ENCODE measurements around the gene TBC1D24.
"Not testable (repeated sequence)": the region's sequence is repeated elsewhere in the genome, so short reads cannot be mapped to it uniquely, and the experiment has no call there.

TBC1D24 gene

DNA sequence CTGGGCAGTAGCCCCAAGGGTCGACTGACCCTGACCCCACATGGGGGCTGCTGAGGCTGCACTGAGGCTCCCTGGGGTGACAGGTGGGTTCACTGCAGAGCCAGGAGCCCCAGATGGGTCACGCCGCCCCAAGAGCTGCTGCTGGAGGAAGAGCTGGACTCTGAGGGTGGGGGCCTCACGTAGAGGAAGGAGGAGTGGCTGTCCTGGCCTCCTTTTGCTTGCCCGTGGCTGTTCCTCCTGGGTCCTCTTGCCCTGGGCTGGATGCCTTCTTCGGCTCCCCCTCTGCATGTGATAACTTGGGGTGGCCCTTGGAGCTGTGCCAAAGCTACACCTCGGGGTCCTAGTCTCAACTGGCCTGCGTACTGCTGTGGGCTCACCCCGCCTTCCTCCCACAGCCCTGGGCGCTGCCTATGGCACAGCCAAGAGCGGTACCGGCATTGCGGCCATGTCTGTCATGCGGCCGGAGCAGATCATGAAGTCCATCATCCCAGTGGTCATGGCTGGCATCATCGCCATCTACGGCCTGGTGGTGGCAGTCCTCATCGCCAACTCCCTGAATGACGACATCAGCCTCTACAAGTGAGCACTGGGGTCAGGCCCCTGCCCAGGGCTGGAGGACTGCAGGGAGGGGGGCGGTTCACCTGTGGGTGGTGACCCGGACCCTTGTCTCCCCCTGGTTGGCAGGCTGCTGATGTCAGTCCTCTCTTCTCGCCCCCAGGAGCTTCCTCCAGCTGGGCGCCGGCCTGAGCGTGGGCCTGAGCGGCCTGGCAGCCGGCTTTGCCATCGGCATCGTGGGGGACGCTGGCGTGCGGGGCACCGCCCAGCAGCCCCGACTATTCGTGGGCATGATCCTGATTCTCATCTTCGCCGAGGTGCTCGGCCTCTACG, 44.1 kb downstream of the TBC1D24 start:
- FAIRE-seq, result no peak

DNA sequence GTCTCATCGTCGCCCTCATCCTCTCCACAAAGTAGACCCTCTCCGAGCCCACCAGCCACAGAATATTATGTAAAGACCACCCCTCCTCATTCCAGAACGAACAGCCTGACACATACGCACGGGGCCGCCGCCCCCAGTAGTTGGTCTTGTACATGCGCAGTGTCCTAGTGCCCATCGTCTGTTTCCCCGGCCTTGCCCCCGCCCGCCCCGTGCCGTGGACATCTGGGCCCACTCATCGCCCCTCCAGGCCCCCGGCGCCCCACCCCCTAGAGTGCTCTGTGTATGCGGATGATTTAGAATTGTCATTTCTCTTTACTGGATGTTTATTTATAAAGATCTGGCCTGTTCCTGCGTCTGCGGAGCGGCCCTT, 44.8 kb downstream of the TBC1D24 start:
- FAIRE-seq, result no peak

DNA sequence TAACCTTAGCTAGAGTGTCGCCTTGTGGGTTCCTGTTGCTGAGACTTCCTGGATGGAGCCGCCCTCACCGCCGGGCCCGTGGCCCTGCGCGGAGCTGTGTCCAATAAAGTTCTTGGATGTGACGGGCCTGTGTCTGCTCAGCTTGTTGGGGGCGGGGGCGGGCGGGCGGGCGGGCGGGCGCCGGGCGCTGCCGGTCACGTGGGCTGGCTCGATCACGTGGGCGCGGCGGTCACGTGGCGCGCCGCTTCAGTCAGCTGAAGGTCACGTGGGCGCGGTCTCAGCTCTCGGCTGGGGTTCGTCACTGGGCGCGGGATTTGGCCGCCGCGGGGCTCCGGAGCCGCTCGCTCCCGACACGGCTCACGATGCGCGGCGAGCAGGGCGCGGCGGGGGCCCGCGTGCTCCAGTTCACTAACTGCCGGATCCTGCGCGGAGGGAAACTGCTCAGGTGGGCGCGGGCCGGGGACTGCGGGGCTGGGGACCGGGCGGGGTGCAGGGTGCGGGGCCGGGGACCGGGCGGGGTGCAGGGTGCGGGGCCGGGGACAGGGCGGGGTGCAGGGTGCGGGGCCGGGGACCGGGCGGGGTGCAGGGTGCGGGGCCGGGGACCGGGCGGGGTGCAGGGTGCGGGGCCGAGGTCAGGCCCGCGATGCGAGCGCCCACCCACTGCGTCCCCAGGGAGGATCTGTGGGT, 45.3 kb downstream of the TBC1D24 start, which contains the start of gene AMDHD2:
Gene AMDHD2, plus strand, starts transcription at position 275 of the 687 bp plus-strand sequence. Its CDS starts 88 bp downstream, at position 363.
- no peak for FAIRE-seq

DNA sequence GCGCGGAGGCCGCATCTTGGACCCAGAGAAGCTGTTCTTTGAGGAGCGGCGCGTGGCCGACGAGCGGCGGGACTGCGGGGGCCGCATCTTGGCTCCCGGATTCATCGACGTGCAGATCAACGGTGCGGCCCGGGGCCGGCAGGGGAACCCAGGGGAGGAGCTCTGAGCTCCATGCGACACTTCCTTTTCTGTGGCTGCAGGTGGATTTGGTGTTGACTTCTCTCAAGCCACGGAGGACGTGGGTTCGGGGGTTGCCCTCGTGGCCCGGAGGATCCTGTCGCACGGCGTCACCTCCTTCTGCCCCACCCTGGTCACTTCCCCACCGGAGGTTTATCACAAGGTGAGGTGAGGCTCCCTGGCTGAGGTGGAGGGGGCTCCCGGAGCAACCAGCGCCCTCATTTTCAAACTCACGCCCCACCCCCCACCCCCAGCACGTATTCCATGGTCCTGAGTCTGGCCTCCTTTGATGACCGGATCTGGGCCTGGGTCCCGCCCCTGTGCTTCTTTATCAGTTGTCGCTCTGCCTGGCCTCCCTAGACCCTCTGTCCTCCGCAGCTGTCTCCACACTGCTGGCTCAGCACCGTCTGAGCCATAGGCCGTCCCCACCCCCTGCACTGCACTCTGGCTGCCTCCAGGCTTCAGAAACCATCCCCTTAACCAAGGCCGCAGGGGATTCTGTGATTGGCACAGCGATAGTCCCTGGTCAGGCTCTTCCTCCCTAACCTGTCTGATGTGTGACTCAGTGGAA, 46.0 kb downstream of the TBC1D24 start:
- no peak for FAIRE-seq

DNA sequence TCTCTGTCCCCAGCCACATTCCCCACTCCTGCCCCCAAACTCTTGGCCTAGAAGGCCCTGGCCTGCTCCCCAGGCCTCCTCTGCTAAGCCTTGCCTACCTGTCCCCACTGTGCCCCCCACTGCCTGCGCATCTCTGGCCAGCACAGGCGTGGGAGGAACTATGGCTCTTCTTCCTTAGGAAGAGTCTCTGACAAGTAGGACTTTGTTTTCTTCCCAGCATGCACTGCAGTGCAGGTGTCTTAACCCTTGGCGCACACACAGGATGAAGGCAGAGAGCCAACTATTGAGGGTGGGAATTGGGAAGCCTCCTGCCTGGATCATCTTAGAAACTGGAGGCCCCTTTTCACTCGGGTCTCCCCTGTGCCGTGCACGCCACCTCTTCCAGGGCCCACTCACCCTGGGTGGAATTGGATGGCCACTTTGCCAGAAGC, 48.9 kb downstream of the TBC1D24 start:
- FAIRE-seq, result no peak

DNA sequence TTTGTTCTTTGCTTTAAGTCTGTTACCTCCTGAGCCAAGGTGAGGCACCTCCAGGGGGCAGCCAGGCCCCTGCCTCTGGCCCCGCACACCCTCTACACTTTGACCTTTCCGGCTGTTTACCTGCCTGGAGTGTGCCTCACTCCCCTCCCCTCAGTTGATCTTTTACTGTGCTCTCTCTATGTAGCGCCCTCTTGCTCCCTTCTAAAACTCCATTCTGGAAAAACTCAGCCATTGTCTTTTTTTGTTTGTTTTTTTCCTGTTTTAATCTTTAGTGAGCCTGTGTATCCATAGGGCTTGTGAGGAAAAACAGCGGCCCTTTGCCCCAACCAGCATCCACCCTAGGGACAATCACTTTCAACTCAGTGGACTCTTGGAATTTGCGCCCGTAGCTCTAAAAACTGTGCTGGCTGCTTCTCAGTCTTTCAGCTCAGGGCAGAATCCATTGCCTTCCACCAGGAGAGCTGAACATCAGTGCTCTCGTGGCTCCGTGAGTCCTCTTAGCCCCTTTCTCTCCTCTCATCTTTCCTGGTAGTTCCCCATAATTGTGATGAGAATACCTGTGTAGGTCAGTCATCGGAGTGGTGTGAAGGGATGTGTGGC, 49.5 kb downstream of the TBC1D24 start:
- no peak for FAIRE-seq

DNA sequence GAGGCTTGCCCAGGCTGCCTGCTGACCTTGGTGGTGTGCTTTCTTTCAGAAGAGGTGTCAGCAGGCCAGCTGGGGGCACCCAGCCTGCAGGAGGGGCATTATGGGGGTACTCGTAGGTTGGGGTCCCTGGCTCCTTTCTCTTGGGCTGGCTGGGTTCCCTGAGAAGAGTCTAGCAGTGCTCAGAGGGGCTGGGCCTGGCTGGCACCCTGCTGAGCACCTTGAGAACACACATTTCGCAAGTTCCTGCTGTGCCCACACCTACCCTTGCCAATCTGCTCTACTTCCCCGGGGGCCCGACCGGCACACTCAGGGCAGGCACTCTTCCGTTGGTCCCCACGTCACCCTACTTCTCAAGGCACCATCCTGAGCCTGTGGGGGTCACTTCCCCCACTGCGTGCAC, 51.2 kb downstream of the TBC1D24 start:
- FAIRE-seq, result no peak

DNA sequence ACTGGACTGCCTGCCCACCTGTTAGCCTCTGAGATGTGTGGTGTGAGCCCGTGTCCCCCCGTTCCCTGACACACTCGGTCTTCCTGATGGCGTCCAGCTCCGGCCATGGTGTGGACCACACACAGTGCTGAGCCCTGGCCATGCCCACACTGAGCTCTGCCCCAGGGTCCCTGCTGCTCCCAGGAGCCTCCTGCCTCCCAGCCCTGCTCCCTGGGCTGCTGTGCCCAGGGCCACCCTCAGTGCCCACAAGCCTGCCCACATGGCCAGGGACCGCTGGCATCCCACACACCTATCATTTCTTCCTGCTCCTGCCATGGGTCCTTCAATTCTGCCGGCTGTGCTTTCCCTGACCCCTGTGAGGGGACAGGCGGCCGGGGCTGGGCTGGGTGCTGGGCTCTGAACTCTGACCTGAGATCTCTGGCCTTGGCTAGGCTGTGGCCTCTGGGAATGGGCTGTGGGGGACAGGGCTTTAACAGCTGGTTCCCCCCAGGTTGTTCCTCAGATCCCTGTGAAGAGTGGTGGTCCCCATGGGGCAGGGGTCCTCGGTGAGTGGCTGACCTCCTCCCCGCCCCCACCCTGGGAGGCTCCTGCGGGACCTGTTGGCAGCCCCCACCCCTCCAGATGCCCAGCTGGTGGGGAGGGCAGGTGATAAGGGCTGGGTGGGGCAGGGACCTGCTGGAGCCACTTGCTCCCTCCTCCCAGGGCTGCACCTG, 52.3 kb downstream of the TBC1D24 start:
- no peak for FAIRE-seq

DNA sequence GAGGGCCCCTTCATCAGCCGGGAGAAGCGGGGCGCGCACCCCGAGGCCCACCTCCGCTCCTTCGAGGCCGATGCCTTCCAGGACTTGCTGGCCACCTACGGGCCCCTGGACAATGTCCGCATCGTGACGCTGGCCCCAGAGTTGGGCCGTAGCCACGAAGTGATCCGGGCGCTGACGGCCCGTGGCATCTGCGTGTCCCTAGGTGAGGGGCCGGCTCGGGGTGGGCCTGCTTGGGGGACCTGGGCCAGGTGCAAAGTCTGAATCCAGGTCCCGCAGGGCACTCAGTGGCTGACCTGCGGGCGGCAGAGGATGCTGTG, 52.8 kb downstream of the TBC1D24 start:
- FAIRE-seq, result no peak

DNA sequence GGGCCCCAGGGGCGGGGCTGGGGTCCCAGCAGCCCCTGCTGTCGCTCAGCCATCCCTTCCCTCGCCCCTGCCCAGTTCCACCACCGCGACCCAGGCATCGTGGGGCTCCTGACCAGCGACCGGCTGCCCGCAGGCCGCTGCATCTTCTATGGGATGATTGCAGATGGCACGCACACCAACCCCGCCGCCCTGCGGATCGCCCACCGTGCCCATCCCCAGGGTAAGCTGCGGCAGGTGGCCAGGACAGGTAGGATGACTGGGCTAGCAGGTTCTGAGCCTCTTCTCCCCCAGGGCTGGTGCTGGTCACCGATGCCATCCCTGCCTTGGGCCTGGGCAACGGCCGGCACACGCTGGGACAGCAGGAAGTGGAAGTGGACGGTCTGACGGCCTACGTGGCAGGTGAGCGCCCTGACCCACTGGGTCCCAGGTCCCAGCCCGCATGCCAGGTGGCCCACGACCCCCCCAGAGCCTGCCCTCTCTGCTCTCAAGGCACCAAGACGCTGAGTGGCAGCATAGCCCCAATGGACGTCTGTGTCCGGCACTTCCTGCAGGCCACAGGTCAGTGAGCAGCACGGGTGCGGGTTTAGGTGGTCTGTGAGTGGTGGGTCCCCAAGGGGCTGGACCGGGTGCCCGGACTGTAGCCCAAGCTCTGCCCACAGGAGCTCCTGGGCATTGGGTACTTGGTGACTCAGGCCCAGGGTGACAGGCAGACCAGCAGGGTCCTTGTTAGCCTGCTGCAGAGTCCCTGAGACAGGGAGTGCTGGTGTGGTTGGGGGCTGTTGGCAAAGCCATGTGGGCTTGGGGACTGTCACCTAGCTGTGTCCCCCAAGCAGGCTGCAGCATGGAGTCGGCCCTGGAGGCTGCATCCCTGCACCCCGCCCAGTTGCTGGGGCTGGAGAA, 53.5 kb downstream of the TBC1D24 start:
- FAIRE-seq, result no peak

DNA sequence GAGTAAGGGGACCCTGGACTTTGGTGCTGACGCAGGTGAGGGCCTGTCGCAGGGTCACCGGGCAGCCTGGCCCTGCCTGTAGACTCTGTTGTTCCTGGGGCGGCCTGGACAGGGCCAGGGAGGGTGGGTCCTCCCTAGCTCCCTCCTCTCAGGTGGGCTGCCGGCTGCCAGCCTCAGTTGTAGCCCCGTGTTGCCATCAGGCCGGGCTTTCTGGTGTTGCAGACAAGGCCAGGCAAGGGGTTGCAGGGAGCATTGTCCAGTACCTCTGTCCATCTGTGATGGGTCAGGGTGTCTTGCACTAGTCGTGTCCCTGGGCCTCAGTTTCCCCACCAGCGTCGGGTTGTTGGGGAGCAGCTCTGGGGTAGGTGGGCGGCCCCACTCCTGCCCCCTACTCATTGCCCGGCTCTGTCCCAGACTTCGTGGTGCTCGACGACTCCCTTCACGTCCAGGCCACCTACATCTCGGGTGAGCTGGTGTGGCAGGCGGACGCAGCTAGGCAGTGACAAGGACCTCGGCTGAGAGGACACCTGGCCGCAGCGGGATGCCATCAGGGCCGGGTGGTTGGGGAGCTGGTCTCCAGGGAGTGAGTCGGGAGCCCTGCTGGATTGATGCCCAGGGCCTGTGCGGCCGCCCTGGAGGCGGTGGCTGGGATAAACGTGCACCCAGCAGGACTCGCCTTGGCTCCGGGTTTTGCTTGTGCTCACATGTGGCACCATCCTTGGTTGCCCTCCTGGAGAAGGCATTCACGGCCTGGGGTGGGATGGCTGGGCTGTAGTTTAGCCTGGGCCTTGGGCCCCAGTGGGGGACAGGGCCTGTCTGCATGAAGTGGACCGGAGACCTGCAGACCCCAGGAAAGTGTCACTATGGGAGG, 54.4 kb downstream of the TBC1D24 start:
- FAIRE-seq, result no peak

DNA sequence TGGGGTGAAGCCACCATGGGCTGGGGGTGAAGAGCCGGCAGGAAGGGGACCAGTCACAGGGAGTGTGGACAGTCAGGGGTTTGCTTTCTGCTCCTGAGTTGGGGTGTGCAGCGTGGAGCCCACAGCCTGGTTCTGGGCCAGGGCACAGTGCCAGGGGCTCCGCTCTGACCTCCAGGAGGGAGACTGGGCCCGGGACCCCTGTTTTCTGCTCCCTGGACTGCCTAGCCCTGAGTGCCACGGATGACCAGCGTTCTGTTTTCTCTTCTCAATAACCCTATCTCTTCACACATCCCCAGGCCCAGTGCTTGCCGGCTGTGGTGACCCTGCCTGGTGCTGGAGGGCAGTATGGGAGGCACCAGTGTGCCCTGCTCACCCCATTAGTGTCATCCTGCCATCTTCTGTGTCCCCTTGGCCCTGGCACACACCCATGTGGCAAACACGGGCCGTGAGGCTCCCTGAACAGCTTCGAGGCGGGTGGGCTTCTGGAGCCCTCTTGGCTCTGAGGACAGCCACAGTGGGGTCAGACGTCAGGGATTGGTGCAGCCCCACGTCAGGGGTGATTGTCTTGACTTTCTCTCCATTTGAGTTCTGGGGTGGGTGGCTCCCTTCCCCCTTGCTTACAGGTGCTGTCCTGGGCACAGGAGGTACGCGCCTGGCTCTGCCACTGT, 55.2 kb downstream of the TBC1D24 start:
- FAIRE-seq, result no peak

DNA sequence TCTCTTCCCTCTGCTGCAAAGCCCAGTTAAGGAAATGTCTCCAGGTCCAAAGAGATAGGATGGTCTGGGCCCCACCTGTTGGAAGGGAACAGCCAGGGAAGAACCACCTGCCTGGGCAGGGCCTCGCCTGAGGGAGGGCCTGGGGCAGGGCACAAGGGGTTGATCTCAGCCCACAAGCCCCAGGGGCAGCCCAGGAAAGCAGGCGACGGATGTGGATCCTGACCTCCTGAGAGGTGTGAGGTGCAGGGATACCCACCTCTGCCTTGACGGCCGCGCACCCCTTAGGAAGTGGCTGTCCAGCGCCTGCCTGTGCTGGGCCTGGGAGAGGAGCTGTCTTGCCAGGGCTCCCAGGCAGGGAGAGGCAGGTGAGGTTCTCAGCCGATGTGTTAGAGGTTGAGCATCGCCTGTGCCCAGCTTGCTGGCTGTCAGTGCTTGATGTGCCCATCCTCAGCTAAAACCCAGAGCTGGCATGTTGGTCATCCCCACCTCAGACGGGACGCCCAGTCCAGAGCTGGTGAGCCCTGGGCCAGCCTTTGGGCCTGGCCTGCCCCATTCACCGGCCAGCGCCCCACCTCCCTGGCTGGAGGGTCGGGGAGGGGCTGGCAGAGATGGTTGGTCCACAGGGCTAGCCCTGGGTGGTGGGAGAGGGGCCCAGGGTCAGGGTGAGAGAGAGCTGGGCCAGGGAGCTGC, 55.8 kb downstream of the TBC1D24 start:
- FAIRE-seq, result no peak

DNA sequence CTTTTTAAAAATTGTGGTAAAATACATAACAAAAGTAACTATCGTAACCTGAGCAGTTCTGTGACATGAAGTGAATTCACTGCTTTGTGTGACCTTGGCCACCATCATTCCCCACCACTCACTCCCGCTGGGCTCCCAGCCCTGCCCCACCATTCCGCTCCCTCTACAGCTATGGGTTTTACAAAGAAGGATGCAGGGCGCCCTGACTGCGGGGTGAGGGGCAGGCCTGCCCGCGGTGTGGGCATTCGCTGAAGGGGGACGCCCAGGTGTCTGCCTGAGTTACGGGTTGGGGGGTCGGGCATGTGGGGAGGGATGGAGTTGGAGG, 56.4 kb downstream of the TBC1D24 start, which contains the start of gene CEMP1:
Gene CEMP1, minus strand, starts transcription at position 38 of the 325 bp plus-strand sequence. CDS start 335 bp downstream, outside the sequence.
- FAIRE-seq, result no peak

DNA sequence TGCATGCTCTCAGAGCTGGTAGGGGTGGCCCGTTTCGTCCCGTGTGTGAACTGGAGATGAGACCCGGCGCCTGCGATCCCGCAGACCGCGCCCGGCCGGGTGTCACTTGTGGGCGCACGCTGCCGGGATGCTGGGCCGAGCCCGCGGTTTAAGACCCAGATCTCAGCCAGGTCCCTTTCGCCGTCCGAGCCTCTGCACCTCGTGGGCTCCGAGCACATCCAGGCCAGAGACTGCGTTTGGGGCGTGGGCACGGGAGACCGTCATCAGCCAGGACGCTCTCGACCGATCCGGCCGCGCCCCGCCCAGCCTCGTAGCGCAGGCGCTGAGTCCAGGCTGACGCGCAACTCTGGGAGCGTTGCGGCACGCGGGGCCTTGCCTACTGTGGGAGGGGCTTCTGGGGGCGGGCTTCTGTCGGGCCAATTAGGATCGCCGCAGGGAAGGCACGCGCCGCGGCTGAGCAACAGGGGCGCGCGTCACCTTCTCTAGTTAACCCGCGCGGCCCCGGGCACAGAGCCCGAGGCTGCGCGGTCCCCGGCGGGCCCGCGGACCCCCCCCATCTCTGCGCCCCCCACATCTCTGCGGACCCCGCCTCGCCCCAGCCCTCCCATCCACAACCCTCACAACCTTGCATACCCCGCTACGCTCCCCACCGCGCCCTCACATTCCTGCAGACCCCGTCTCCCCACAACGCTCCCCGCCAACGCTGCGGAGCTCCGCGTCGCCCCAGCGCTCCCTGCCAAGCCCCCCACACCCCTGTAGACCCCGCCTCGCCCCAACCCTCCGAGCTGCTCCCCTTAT, 57.0 kb downstream of the TBC1D24 start:
- FAIRE-seq, result peak; percentile 89

DNA sequence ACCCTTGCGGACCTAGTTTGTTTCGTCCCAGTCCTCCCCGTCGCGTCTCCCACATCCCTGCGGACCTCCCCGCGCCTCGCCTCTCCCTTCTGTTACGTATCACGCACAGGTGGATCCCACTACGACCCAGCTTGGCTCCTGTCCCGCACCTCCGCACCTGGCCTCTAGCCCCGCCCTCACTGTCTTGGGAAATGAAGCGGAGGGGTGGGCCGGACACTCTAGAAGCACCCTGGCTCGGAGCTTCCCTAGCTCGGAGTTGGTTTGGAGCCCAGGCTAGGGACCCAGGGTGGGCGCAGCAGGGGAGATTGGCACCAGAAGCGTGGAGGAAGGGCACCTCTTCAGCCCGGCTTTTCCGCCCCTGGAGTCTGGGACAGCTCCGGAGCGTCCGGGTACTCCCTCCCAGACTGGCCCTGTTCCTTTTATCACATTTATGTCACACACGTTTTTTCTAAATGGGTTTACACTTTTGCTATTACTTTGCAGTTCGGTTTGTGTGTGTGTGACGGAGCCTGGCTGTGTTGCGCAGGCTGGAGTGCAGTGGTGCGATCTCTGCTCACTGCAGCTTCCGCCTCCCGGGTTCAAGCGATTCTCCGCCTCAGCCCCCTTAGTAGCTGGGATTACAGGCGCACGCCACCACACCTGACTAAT, 57.7 kb downstream of the TBC1D24 start:
- FAIRE-seq, result no peak

DNA sequence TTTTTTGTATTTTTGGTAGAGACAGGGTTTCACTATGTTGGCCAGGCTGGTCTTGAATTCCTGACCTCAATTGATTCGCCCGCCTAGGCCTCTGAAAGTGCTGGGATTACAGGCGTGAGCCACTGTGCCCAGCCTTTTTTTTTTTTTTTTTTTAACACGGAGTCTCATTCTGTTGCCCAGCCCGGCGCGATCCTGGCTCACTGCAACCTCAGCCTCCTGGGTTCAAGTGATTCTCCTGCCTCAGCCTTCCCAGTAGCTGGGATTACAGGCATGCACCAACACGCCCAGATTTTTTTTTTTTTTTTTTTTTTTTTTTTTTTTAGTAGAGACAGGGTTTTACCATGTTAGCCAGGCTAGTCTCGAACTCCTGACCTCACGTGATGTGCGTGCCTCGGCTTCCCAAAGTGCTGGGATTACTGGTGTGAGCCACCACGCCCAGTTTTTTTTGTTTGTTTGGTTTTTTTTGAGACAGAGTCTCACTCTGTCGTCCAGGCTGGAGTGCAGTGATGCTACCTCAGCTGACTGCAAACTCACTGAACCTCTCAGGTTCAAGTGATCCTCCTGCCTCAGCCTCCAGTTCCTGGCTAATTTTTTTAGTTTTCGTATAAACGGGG, 58.3 kb downstream of the TBC1D24 start:
- not testable (repeated sequence) for FAIRE-seq

All from endometrium (tissue), 2 donors.